ENCODE measurements around the gene MYPOP. TPM values are rescaled to one million over a fixed set of nuclear protein-coding genes. Genes with fewer than 3 reads are reported as not detected.
"Not testable (repeated sequence)": the region's sequence is repeated elsewhere in the genome, so short reads cannot be mapped to it uniquely, and the experiment has no call there.

Gene MYPOP
- polyA plus RNA-seq, 5 donors, result 3.6 to 7.5 (median 5.0) TPM

DNA sequence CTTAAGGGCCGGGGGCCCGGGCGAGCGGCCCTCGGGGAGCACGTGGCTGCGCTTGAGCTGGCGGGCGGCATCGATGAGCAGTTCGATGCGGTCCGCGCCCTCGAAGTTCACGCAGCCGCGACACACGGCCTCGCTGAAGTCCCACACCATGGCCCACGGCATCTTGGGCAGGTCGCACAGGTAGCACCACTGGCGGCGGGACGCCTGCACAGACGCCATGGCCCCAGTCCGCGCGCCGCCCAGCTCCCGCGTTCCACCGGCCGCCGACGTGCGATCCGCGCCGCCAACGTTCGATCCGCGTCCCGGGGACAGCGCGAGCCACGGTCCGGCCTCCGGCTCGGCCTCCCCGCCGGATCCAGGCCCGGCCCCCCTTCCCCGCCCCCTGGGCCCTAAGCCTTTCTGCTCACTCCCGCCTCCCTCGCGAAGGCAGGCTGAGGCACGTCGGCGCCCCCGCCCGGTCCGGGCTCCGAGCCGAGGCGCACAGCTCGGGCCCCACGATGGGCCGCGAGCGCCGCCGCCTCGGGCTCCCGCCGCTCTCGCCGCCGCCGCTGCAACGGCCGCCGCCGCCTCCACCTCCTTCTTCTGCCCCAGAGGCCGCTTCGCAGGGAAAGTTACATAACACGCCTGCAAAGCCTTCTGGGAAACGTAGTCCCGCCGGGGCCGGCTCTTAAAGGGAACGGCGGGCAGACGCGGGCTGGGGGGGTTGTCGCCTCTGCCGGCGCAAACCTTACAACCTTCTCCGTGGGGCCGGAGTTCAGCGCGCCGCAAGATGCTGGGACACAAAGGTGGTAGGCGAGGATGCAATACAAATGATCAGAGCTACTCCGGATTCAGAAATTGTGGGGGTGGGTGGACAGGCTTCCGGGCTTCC, 16.6 kb downstream of the MYPOP start, which contains the start of gene IRF2BP1:
Gene IRF2BP1 (minus strand): TSS at position 586 of the 871 bp plus-strand sequence. CDS start 367 bp downstream, at position 219.
- peak; percentile 85 to 88 for DNase-seq

DNA sequence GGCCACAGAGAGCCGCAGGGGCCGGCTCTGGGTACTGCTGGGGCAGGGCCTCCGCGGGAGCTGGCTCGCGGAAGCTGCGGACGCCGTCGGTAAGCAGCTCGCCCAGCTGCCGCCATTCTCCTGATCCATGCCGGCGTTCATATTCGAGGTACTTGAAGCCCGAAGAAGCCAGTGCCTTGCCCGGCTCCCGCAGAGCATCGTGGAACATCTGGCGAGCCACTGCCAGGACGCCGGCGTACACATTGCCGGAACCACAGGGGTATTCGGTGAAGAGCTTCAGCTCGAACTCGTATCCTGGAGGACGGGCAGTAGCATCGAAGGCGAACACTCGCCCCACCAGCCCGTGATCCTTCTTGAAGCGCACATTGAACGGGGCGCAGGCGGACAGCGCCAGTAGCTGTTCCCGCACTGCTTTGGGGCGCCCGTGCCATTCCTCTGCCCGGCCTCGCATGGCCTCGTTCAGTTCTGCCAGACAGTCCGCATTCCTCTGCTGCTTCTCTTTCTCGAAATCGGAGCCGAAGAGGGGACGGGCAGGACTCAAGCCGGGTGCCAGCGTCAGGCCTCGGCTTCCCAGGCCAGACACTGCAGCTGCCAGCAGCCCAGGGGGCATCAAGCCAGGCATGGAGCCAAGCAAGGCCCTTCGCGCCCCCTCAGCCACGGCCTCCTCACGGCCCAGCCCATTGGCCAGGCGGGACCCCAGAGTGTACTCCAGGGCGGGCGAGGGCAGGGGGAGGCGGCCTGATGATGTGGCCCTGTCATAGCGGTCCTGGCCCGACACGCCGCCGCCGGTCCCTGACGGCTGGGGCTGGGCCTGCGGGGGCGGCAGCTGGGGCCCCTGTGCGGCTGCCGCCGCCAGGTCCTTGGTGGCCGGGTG, 17.5 kb downstream of the MYPOP start:
- no peak for DNase-seq

DNA sequence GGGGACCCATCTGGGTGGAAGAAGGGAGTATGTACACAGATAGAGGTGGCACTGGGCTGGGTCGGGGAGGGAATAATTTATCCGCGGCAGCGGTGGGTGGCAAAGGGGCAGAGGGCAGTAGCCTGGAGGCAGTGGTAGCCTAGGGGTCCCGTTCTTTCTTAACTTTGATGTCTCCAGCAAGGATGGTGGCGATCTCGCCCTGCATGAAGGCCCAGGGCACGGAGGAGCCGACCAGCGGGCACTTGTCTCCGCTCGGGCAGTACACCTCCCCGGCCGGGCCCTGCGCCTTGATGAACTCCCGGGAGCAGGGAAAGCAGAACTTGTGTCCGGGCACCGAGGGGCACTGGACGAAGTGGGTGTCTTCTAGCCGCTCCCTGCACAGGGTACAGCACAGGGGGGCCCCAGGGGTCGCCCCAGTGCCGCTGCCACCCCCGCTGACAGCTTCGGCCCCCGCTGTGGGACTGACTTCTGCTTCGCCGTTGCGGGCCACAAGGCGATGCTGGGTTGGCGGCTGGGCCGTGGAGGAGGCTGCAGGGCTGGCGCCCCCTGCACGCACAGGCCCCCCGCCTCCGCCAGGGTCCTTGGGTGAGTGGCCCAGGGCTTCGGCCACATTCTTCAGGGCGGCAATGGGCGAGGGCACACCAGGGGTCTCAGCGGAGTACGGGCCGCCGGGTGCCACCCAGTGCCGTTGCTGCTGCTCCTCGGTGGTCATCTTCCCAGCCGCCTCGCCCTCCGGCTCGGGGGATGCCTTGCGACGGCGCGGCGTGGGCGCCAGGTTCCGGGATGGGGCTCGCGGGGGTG, 18.3 kb downstream of the MYPOP start:
- DNase-seq, result no peak

DNA sequence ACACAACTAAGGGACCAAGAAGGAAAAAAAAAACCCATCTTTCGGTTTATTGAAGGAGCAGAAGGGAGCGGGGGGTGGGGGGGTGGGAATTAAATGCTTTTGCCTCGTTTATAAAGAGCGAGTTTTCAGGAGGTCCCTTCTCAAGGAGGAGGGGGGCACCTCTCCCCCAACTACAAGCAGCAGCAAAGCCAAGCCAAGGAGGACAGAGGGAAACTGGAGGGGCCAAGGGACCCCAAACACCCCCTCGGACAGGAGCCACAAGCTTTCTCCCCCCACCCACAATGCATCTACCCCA, 18.9 kb downstream of the MYPOP start:
- DNase-seq, result no peak

DNA sequence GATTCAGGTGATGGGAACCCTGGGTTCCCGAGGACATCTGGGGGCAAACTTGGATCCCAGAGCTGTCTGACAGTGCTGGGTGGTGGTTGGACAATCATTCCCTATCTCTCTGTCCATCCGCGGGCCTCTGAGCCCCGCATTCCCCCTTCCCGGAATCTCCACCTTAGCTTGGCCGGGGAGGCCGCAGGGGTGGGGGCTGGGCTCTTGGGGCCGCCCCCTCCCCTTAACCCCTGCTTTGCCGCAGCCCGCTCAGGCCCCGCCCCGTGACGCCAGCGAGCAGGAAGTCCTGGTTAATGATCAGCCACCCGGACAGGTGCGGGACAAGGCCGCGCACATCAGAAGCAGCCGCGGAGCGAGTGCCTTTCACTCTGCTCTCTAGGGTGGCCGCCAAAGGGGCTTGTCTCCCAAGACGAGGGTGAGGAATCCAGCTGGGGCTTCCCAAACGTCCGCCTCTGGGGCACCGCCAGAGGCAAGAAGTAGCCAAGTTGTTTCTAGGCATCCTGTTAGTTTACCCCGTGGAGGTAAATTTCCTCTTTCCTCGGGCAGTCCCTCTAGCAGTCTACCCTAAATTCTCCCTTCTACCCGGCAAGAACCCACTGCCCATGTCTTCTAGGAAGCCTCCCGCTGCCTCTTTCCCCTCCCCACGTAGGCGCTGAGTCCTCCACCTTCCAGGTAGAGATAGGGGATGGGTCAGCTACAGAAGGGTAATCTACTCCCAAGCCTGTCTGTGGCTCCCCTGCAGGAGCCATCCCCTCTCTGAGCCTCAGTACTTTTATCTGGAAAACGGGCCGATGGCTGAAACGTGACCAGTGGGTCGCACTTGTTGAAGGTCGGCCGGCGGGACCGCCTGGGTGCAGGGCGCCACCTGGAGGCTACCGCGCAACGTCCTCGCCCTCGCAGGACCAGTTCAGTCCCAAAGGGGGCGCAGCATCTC, 19.5 kb downstream of the MYPOP start:
- peak in 1 of 2 donors; percentile 78 for DNase-seq

DNA sequence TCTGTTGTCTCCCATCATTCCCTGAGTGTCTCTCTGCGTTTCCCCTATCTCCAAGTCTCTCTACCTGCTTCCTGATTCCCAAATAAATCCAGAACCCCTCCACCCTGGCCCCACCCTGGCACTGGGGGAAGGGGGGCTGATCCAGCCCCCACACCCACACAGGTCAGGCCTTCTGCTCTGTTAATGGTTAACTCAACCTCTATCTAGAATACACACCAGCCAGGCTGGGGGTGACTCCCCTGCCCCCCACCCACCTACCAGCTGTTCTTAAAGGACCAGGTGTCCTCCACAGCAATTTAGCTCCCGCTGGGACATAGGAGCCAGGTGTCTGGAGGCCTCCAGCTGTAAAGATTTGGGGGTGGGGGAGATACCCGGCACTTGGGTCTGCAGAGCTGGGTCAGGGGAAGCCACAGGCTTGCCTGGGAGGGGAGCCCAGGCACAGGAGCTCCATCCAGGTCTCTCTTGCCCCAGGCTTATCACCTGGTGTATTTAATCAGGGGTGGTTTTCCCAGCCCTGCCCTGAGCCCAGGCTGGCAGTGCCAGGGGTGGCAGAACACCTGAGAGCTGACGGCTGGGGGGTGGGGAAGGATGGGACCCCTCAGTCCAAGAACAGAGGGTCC, 20.4 kb downstream of the MYPOP start:
- DNase-seq, result no peak

DNA sequence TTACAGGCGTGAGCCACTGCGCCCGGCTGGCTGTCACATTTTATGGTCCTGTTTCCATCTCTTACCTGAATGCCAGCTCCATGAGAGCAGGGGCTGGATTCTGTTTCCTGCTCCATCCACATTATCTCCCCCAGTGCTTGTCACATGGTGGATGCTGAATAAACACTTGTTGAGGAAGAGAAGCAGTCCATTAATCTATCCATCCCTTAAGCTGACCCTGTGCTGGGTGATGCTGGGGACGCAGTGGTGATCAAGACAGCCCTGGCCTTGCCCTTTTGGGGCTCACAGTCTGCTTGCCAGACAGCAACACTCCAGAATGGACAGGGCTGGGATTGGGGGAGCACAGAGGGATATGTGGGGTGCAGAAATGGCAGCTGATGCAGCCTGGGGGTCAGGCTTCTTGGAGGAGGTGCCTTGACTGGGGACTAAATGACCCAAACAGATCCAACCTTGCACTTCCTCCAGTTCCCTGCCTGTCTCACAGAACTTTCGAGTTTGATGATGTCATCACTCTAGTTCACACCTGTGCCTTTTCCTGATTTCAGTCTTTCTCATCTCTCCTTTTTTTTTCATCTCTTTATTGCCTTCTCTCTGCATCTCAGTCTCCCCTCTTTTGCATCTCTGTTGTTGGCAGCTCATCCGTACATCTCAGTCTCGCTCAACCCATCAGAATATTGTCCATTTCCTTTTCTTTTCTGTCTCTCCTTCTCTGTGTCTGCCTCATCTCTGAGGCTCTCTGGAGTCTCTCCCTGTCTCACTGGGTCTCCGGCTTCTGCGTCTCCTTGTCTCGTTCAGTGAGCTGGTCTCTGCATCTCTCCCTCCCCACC, 21.1 kb downstream of the MYPOP start:
- DNase-seq, result no peak

DNA sequence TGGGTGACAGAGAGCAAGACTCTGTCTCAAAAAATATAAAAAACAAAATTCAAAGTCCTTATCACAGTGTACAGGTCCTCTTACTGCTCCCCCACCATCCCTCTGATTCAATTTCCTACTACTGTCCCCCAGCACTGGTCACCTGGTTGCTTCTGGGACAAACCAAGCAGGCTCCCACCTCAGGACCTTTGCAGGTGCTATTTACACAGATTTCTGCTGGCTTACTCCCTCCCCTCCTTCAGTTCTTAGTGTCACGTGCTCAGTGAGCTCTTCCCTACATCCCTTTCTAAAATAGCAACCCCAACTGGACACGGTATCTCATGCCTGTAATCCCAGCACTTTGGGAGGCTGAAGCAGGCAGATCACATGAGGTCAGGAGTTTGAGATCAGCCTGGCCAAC, 22.4 kb downstream of the MYPOP start:
- DNase-seq, result no peak

DNA sequence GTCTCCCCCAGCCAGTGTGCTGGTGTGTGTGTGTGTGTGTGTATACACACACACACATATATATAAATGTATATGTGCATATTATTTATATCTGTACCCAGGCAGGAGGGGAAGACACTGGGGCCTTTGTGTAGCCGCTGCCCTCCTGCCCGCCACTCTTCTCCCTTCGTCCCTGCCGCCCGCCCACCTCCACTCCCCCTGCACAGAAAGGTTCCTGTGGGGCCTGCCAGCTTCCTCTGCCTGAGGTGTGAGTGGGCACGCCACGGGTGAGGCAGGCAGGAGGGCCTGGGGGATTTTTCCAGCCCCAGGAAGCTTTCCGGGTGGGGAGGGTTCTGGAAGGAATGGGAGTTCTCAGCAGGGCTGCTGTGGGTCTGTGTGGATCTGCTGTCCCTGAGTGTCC, 23.4 kb downstream of the MYPOP start:
- no peak for DNase-seq

DNA sequence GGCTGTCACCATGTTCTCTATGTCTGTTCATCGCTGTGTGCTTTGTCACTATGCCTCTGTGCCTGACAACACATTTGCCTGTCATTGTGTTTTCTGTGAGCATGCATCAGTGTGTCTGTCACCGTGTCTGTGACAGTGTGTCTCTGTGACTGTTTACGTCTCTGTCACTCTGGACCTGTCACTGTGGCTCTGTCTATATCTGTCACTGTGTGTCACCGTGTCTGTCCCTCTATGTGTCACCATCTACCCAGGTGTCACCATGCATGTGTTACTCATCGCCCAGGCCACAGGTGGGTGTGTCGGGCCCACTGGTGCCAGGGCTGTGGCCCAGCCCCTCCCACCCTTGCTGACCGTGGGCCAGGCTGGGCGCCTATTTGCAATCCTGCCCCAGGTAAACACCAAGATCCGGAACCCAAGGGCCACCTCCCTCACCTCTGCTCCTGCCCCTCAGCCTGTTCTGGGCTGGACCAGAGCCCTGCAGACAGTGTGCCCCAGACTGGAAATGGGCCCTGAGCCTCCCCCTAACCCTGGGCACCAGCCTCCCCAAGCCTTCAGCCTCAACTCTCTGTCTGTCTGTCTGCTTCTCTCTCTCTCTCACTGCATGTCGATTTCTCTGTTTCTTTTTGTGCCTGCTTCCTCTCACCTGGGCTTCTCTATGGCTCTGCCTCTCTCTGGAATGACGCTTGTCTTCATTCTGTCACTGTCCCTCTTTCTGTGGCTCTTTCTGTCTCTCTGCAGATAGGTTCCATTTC, 24.2 kb downstream of the MYPOP start:
- DNase-seq, result no peak

DNA sequence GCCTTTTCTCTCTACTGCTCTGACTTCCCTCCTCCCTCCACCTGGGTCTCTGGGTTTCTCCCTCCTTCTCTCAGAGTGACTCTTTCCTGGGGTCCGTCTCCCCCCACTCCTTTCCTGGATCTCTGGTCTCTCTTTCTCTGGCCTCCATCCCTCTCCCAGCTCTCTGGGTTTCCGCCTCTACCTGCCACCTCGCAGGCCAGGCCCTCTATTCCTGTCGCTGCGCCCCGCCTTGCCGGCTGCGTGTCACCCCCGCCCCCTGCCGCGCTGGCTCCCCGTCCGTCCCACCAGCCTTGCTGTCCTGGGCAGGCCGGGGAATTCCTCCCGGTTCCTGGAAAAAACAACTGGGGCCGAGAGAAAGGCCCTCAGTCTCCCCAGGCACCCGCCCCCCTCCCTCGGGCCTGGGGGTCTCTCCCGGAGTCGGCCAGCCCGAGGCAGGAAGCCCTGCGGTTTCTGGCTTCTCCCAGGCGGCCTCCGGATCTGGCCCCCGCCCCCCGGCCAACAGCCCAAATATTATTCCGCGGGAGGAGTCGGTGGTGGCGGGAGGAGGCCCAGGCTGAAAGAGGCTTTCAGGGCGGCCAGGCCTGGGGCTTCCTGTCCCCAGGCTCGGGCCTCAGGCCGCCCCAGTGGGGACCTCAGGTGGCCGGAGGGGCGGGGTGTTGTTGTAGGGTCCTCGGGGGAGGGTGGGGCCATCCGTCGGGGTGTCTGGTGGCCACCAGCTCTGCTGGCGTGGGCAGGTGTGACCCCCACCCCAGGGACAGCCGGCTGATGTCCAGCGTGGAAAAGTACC, 25.8 kb downstream of the MYPOP start:
- no peak for DNase-seq

DNA sequence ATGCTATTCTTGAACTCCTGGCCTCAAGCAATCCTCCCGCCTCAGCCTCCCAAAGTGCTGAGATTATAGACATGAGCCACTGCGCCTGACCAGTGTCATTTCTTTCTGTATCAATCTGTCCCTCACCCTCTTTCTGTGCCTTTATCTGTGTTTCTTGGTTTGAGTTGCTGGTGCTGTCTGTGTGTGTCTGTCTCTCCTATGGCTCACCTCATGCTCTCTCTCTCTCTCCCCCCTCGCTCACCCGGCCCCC, 26.3 kb downstream of the MYPOP start:
- no peak for DNase-seq

DNA sequence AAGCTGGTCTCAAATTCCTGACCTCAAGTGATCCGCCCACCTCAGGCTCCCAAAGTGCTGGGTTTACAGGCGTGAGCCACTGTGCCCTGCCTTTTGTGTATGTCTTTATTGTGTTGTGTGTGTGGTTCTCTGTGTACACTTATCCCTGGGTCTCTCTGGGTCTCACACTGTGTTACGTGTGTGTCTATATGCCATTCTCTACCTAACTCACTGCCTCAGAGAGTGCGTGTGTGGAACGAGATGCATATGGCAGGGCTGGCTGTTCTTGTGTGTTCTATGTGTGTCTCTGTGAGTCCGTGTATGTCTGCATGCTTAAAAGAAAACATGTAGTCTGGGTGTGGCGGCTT, 27.8 kb downstream of the MYPOP start:
- no peak for DNase-seq

DNA sequence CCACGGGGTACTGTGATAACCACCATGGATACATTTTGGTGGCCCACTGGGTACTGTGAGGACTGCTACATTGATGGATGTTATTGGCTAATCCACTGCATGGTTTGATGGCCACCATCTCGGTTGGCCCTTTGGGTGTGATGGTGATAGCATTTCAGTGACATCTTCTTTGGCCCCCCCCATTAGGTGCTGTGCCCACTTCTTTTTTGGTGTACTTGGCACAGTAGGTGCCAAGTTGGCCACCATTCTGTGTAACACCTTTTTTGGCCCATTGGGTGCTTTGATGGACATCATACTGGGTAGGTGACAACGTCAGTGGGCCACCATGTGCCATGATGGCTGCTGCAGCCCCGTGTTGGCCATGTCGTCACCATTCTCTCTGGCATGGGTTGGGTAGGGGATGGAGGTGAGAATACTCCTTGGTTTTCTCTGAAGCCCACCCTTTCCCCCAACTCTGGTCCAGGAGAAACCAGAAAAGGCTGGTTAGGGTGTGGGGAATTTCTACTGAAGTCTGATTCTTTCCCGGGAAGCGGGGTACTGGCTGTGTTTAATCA, 29.1 kb downstream of the MYPOP start:
- no peak for DNase-seq

DNA sequence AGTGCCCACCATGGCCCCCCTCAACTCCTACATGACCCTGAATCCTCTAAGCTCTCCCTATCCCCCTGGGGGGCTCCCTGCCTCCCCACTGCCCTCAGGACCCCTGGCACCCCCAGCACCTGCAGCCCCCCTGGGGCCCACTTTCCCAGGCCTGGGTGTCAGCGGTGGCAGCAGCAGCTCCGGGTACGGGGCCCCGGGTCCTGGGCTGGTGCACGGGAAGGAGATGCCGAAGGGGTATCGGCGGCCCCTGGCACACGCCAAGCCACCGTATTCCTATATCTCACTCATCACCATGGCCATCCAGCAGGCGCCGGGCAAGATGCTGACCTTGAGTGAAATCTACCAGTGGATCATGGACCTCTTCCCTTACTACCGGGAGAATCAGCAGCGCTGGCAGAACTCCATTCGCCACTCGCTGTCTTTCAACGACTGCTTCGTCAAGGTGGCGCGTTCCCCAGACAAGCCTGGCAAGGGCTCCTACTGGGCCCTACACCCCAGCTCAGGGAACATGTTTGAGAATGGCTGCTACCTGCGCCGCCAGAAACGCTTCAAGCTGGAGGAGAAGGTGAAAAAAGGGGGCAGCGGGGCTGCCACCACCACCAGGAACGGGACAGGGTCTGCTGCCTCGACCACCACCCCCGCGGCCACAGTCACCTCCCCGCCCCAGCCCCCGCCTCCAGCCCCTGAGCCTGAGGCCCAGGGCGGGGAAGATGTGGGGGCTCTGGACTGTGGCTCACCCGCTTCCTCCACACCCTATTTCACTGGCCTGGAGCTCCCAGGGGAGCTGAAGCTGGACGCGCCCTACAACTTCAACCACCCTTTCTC, 30.1 kb downstream of the MYPOP start:
- no peak for DNase-seq

DNA sequence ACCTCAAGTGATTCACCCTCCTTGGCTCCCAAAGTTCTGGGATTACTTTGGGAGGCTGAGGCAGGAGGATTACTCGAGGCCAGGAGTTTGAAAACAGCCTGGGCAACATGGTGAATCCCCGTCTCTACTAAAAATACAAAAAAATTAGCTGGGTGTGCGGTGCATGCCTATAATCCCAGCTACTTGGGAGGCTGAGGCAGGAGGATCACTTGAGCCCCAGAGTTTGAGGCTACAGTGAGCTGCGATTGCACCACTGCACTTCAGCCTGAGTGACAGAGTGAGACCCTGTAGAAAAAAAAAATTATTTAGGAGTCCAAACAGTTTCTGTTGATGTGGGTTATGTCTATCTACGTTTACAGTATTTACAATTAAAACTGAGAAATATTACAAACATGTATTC, 31.6 kb downstream of the MYPOP start:
- DNase-seq, result no peak

DNA sequence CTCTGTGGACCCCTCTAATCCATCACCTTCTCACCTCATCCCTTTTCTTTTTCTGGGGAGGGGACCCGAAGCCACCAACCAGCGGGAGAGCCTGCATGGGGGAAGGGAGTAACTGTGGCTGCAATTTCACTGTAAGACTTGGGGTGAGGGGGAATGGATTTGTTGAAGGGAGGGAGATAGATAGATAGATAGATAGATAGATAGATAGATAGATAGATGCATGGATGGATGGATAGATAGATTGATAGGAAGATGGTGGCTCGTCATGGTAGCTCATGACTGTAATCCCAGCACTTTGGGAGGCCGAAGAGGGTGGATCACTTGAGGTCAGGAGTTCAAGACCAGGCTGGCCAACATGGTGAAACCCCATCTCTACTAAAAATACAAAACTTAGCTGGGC, 35.2 kb downstream of the MYPOP start:
- DNase-seq, result not testable (repeated sequence)

All from right lung (tissue), 5 donors.